Measurements from ENCODE around the gene KRT83.

- TF ChIP-seq CTCF (IDR thresholded peaks at IDR 0.05) = no peak
- no peak for TF ChIP-seq POLR2A (IDR thresholded peaks at IDR 0.05)
- TF ChIP-seq POLR2AphosphoS5 (IDR thresholded peaks at IDR 0.05) = no peak
- no peak for TF ChIP-seq EP300 (IDR thresholded peaks at IDR 0.05)
Measured at GRCh38 chr12:52350786-52351185, 29.6 kb upstream of the KRT83 start.

Data from suprapubic skin (tissue), 4 donors.